Caco-2 (cell line): Measurements from ENCODE around the gene CRTC1. TPM values are rescaled to one million over a fixed set of nuclear protein-coding genes. Genes with fewer than 3 reads are reported as not detected.

Source experiments
- Bru-seq: library from RNA; stranded (reverse); fragments of 400-500 nt; gene quantifications from one replicate; lab custom pipeline; 2021; lab: Mats Ljungman, UMichigan
- BruChase-seq, 2 experiments: library from RNA; stranded (reverse); fragments of 400-500 nt; gene quantifications; one replicate each; lab custom pipeline; 2021; lab: Mats Ljungman, UMichigan
- BruUV-seq: library from RNA; stranded (reverse); fragments of 400-500 nt; replicated peaks from 2 replicates; lab custom pipeline; 2021; lab: Mats Ljungman, UMichigan
- CTCF ChIA-PET: fragments of 300-600 bp; sonication (Branson Sonifier 250); formaldehyde crosslinking; loops from one replicate; lab custom pipeline; 2022; ENCODE audit warnings: antibody characterized with exemption; lab: Charles Lee
- POLR2A ChIA-PET: fragments of 300-600 bp; sonication (Branson Sonifier 250); formaldehyde crosslinking; loops from one replicate; lab custom pipeline; 2022; ENCODE audit warnings: antibody characterized with exemption; lab: Charles Lee
- DNase-seq, 2 experiments: peaks; one replicate each; pipeline versions ENCODE4 v3.0.0 to v3.0.0-alpha.2; 2020 to 2022
- H3K27me3 ChIP-seq: replicated peaks from 2 replicates; pipeline ENCODE4 v1.6.0; 2011; ENCODE audit warnings: low read length; ENCODE audit not compliant: control insufficient read depth, insufficient read depth
- H3K36me3 ChIP-seq: 2 replicates; pipeline ENCODE4 v1.5.1; 2011; ENCODE audit warnings: low read length; ENCODE audit not compliant: control insufficient read depth, insufficient read depth
- H3K4me1 ChIP-seq: fragments of 250-450 bp; sonication (Bioruptor Pico); 2 replicates; pipeline ENCODE4 v1.5.1; 2020; ENCODE audit warnings: mild to moderate bottlenecking
- H3K4me3 ChIP-seq: 2 replicates; pipeline ENCODE4 v1.5.1; 2011; ENCODE audit warnings: low read depth, mild to moderate bottlenecking, control low read depth, low read length
- H3K9me3 ChIP-seq: fragments of 250-450 bp; sonication (Bioruptor Pico); 2 replicates; pipeline ENCODE4 v1.5.1; 2020; ENCODE audit warnings: mild to moderate bottlenecking, moderate library complexity
- H3K27ac Mint-ChIP-seq: one replicate; pipeline ENCODE4 v1.8.0; 2022; ENCODE audit warnings: mixed read lengths; ENCODE audit not compliant: unreplicated experiment
- H3K27me3 Mint-ChIP-seq: one replicate; pipeline ENCODE4 v1.8.0; 2022; ENCODE audit warnings: mixed read lengths; ENCODE audit not compliant: insufficient read depth, unreplicated experiment
- H3K36me3 Mint-ChIP-seq: one replicate; pipeline ENCODE4 v1.8.0; 2022; ENCODE audit warnings: mild to moderate bottlenecking, mixed read lengths; ENCODE audit not compliant: insufficient read depth, unreplicated experiment
- H3K4me1 Mint-ChIP-seq: one replicate; pipeline ENCODE4 v1.8.0; 2022; ENCODE audit warnings: low read depth, mixed read lengths; ENCODE audit not compliant: unreplicated experiment
- H3K4me3 Mint-ChIP-seq: one replicate; pipeline ENCODE4 v1.8.0; 2022; ENCODE audit warnings: mild to moderate bottlenecking, moderate library complexity, mixed read lengths; ENCODE audit not compliant: unreplicated experiment
- H3K9me3 Mint-ChIP-seq: one replicate; pipeline ENCODE4 v1.8.0; 2022; ENCODE audit warnings: mixed read lengths; ENCODE audit not compliant: unreplicated experiment
- intact Hi-C: fragments of 100-400 bp; cut with micrococcal nuclease; formaldehyde crosslinking; loops from one replicate; pipeline ENCODE4 v1.10.0; 2022; ENCODE audit not compliant: unreplicated experiment
- long read RNA-seq: library from polyadenylated mRNA; stranded (forward); transcript quantifications from one replicate; pipeline ENCODE4 v2.0.0, GENCODE V29; 2022
- total RNA-seq: library from RNA; stranded (reverse); gene quantifications from 2 replicates; pipeline ENCODE4 v1.2.3, GENCODE V29; 2022
- TF ChIP-seq, protein P1 (sequence below), 2 experiments: fragments of 200-600 bp in 1 of 2; IDR thresholded peaks; 1 replicate in 1 of 2; 2 replicates in 1 of 2; pipeline versions ENCODE4 v1.5.1 to v1.8.0; 2011 to 2022; ENCODE audit warnings: antibody characterized with exemption in 1 of 2, control low read depth in 1 of 2, inconsistent platforms in 1 of 2, low read depth in 1 of 2, low read length in 1 of 2, mild to moderate bottlenecking in 1 of 2, moderate library complexity in 1 of 2; ENCODE audit not compliant: insufficient read depth in 1 of 2, severe bottlenecking in 1 of 2, unreplicated experiment in 1 of 2

The CRTC1 gene, protein sequence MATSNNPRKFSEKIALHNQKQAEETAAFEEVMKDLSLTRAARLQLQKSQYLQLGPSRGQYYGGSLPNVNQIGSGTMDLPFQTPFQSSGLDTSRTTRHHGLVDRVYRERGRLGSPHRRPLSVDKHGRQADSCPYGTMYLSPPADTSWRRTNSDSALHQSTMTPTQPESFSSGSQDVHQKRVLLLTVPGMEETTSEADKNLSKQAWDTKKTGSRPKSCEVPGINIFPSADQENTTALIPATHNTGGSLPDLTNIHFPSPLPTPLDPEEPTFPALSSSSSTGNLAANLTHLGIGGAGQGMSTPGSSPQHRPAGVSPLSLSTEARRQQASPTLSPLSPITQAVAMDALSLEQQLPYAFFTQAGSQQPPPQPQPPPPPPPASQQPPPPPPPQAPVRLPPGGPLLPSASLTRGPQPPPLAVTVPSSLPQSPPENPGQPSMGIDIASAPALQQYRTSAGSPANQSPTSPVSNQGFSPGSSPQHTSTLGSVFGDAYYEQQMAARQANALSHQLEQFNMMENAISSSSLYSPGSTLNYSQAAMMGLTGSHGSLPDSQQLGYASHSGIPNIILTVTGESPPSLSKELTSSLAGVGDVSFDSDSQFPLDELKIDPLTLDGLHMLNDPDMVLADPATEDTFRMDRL
- total RNA-seq (12.0 and 13.8 TPM in 2 replicates), Bru-seq, nascent RNA (percentile 50 among the genes with signal in this experiment), BruChase-seq, experiment 1, labeled RNA remaining after a 2-hour chase (percentile 57 among the genes with signal in this experiment), BruChase-seq, experiment 2, labeled RNA remaining after a 6-hour chase (percentile 63 among the genes with signal in this experiment)
- long read RNA-seq, partial matches to known transcripts = 7 of 16 reads
- long read RNA-seq, other reads (novel, unspliced or antisense) = 8 of 16 reads

DNA sequence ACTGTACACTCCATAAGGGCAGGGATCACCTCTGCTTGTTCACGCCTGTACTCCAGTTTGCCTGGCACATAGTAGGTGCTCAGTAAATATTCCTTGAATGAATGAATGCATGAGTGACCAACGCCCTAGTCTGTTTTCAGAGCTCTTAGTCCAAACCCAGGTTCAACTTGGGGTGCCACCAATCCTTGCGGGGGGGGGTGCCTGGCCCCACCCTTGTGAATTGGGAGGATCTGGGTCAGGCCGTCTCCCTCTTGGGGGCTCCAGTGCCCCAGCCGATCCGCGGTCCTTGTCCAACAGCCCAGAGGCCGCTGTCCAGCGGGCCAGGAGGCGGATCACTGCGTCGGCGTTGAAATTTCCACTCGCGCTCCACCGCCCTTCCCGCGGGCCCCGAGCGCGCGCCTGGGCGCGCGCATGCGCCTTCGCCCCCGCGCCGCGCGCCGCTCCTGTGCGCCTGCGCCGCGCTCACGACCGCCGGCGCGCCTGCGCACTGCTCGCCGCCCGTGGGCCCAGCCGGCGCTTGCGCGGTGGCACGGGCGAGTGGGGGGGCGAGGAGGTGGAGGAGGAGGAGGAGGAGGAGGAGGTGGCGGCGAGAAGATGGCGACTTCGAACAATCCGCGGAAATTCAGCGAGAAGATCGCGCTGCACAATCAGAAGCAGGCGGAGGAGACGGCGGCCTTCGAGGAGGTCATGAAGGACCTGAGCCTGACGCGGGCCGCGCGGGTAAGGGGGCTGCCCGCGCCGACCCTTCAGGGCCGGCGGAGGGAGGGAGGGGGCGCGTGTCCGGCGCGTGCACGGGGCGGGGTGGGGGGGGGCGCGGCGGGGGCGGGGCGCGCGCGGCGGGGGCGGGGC is at the start of gene CRTC1:
TSS of gene CRTC1 (plus strand) at position 572 of the 849 bp plus-strand sequence. CDS start at position 595, 23 bp downstream.
- BruUV-seq = TSS peak; percentile 77
- Histone ChIP-seq H3K27me3 (no peaks in the 10 kb centered on the region), H3K4me1 (peaks cover 7% of the 10 kb centered on the region), H3K4me3 (peak within 1 kb of the TSS; percentile 92), H3K36me3 (no peaks in the 10 kb centered on the region), H3K9me3 (no peaks in the 10 kb centered on the region)
- ChIA-PET POLR2A (no interaction called here), CTCF (interaction anchor here (0.6 kb wide), 1 partner anchor 388 kb away, joined by 4 read pairs; no protein-coding TSS in a partner anchor)
- Mint-ChIP-seq H3K9me3 (no peaks in the 10 kb centered on the region), H3K4me1 (no peaks in the 10 kb centered on the region), H3K36me3 (no peaks in the 10 kb centered on the region), H3K27ac (peak within 1 kb of the TSS; percentile 63), H3K27me3 (no peaks in the 10 kb centered on the region), H3K4me3 (peak within 1 kb of the TSS; percentile 84)
- TF ChIP-seq, protein P1, sequence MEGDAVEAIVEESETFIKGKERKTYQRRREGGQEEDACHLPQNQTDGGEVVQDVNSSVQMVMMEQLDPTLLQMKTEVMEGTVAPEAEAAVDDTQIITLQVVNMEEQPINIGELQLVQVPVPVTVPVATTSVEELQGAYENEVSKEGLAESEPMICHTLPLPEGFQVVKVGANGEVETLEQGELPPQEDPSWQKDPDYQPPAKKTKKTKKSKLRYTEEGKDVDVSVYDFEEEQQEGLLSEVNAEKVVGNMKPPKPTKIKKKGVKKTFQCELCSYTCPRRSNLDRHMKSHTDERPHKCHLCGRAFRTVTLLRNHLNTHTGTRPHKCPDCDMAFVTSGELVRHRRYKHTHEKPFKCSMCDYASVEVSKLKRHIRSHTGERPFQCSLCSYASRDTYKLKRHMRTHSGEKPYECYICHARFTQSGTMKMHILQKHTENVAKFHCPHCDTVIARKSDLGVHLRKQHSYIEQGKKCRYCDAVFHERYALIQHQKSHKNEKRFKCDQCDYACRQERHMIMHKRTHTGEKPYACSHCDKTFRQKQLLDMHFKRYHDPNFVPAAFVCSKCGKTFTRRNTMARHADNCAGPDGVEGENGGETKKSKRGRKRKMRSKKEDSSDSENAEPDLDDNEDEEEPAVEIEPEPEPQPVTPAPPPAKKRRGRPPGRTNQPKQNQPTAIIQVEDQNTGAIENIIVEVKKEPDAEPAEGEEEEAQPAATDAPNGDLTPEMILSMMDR (IDR thresholded peaks at IDR 0.05; ENCODE audit: insufficient read depth in 1 of 2, low read depth in 1 of 2, low read length in 1 of 2, severe bottlenecking in 1 of 2, unreplicated experiment in 1 of 2) = no peak
- intact Hi-C loops = no loop called here
- peak; percentile 90 to 93 for DNase-seq

DNA sequence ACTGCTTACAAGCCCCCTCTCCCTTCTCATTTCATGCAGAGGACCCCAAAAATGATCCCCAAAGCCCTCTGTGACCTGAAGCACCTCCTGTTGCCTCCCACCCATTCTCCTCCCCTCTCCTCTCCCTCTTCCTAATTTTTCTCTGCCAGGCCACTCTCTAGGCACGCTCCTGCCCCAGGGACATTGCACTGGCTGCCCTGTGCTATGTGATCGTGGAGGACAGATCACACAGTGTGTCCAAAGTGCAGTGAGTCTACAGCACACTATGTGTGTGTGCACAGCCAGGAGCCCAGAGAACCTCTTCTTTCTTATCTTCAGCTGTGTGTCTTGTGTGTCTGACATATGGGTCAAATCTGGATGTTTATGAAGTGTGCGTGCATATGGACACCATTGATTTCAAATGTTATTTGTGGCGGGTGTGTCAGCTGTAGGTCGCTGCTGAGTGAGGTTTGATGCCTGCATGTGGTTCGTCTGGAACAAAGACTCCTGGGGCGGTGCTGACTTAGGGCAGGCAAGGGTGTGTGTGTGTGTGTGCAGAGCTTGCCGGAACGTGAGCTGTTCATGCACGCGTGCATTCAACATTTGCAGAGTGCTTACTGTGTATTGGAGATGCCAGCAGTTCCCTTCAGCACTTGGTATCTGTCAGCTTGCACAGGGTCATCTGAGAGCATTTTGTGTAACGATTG is 48.7 kb upstream of the CRTC1 start:
- CTCF ChIA-PET = interaction anchor here (0.5 to 1.1 kb wide), 2 partner anchors 63 to 212 kb away, joined by 3 to 4 read pairs; partner anchors contain the start of gene UBA52
- Histone ChIP-seq H3K27me3 (no peaks in the 10 kb centered on the region), H3K4me3 (no peak overlapping the region), H3K9me3 (no peaks in the 10 kb centered on the region), H3K36me3 (no peaks in the 10 kb centered on the region), H3K4me1 (peaks cover 15% of the 10 kb centered on the region)
- TF ChIP-seq, protein P1 (IDR thresholded peaks at IDR 0.05; ENCODE audit: insufficient read depth in 1 of 2, low read depth in 1 of 2, low read length in 1 of 2, severe bottlenecking in 1 of 2, unreplicated experiment in 1 of 2) = no peak
- POLR2A ChIA-PET = no interaction called here
- H3K4me3 Mint-ChIP-seq = no peak overlapping the region
- DNase-seq = no peak
- intact Hi-C loops = no loop called here
- no TSS peak for BruUV-seq
- peaks cover 9% of the 10 kb centered on the region for H3K36me3 Mint-ChIP-seq
- H3K4me1 Mint-ChIP-seq = peaks cover 15% of the 10 kb centered on the region
- H3K27ac Mint-ChIP-seq = no peak overlapping the region
- H3K9me3 Mint-ChIP-seq = no peaks in the 10 kb centered on the region
- H3K27me3 Mint-ChIP-seq = peaks cover 7% of the 10 kb centered on the region
